IMR-90 (cell line): ENCODE results near the gene GAREM1.

Experiments used
- CTCF ChIP-seq: conservative IDR thresholded peaks from 2 replicates; pipeline ENCODE4 v1.5.1; 2012; ENCODE audit warnings: mild to moderate bottlenecking, low read depth, low read length, improper control_type of control experiment
- ELK1 ChIP-seq: fragments of 150-350 bp; IDR thresholded peaks from 2 replicates; pipeline ENCODE4 v1.6.1; 2016; ENCODE audit warnings: low read depth, mild to moderate bottlenecking, low read length, moderate library complexity, borderline replicate concordance
- MXI1 ChIP-seq: IDR thresholded peaks from 2 replicates; pipeline ENCODE4 v1.6.1; 2012; ENCODE audit warnings: low read depth, mild to moderate bottlenecking, low read length, moderate library complexity, borderline replicate concordance
- POLR2A ChIP-seq: IDR thresholded peaks from 2 replicates; pipeline ENCODE4 v1.6.1; 2012; ENCODE audit warnings: mild to moderate bottlenecking, low read depth, low read length
- RAD21 ChIP-seq: IDR thresholded peaks from 2 replicates; pipeline ENCODE4 v1.6.1; 2012; ENCODE audit warnings: low read length, improper control_type of control experiment
- RCOR1 ChIP-seq: IDR thresholded peaks from 2 replicates; pipeline ENCODE4 v1.6.1; 2012; ENCODE audit warnings: mild to moderate bottlenecking, low read length, improper control_type of control experiment; ENCODE audit not compliant: insufficient replicate concordance
- RFX5 ChIP-seq: IDR thresholded peaks from 2 replicates; pipeline ENCODE4 v1.8.0; 2012; ENCODE audit warnings: low read depth, mild to moderate bottlenecking, low read length, moderate library complexity
- SMC3 ChIP-seq: fragments of 150-350 bp; IDR thresholded peaks from 2 replicates; pipeline ENCODE4 v1.6.1; 2016; ENCODE audit warnings: low read depth, mild to moderate bottlenecking, antibody characterized with exemption, low read length, moderate library complexity
- USF2 ChIP-seq: fragments of 150-350 bp; IDR thresholded peaks from 2 replicates; pipeline ENCODE4 v1.6.1; 2017; ENCODE audit warnings: mild to moderate bottlenecking, antibody characterized with exemption, low read length, low read depth

- TF ChIP-seq CTCF (no peak), POLR2A (no peak), MXI1 (no peak), RAD21 (no peak), SMC3 (no peak), RFX5 (no peak), RCOR1 (no peak), USF2 (no peak), ELK1 (no peak)
Measured at GRCh38 chr18:32261003-32261402, 209.7 kb downstream of the GAREM1 start.
